Measurements from ENCODE around the gene TYMS. TPM values are rescaled to one million over a fixed set of nuclear protein-coding genes. Genes with fewer than 3 reads are reported as not detected.

TYMS gene
- total RNA-seq, 1 experiment from 2014 or later, result 202 TPM

GRCh38 chr18:671405-671804 is 14.0 kb downstream of the TYMS start:
- ATAC-seq, result no peak

GRCh38 chr18:673317-673716 is 15.9 kb downstream of the TYMS start:
- H3K9me3 ChIP-seq (ENCODE audit: control insufficient read depth, insufficient read depth, low read depth, low read length), result no peaks in the 10 kb centered on the region
- H3K36me3 ChIP-seq (ENCODE audit: control insufficient read depth, insufficient read depth, low read length), result peaks cover 25% of the 10 kb centered on the region
- TF ChIP-seq SIN3A (IDR thresholded peaks at IDR 0.05; ENCODE audit: borderline replicate concordance, insufficient read depth, low read depth, low read length) (no peak), CTCF (IDR thresholded peaks at IDR 0.05) (no peak), REST (IDR thresholded peaks at IDR 0.05; ENCODE audit: insufficient read depth in 1 of 2, low read depth in 2 of 2, low read length in 1 of 2) (no peak), POLR2AphosphoS5 (IDR thresholded peaks at IDR 0.05; ENCODE audit: low read depth, low read length) (no peak), TCF7L2 (IDR thresholded peaks at IDR 0.05; ENCODE audit: low read depth, low read length) (no peak)
- ChIA-PET CTCF (no interaction called here), POLR2A (no interaction called here)
- BruUV-seq (replicated peaks), result TSS peak; percentile 2
- H3K27me3 ChIP-seq (ENCODE audit: control insufficient read depth, insufficient read depth, low read length), result no peaks in the 10 kb centered on the region
- H3K4me1 ChIP-seq (ENCODE audit: control insufficient read depth, insufficient read depth, low read length), result no peaks in the 10 kb centered on the region
- intact Hi-C loops (cut with micrococcal nuclease; ENCODE audit: unreplicated experiment), result no loop called here
- DNase-seq (ENCODE audit: low read depth, low spot score) (no peak), ATAC-seq (no peak)
- H3K4me3 ChIP-seq (ENCODE audit: low read depth in 2 of 2, low read length in 2 of 2), result no peak overlapping the region
- in situ Hi-C loops (cut with HindIII; ENCODE audit: low pct_unique_long_range_greater_than_20kb, low sequenced_read_pairs), result no loop called here
- H3K27ac ChIP-seq (ENCODE audit: low read length), result no peak overlapping the region

More at GRCh38 chr18:671405-671804, 14.0 kb downstream of the TYMS start:
- no peak for TF ChIP-seq SIN3A (IDR thresholded peaks at IDR 0.05; ENCODE audit: borderline replicate concordance, insufficient read depth, low read depth, low read length)
- TF ChIP-seq POLR2AphosphoS5 (IDR thresholded peaks at IDR 0.05; ENCODE audit: low read depth, low read length), result no peak
- no peak for TF ChIP-seq TCF7L2 (IDR thresholded peaks at IDR 0.05; ENCODE audit: low read depth, low read length)
- TF ChIP-seq REST (IDR thresholded peaks at IDR 0.05; ENCODE audit: insufficient read depth in 1 of 2, low read depth in 2 of 2, low read length in 1 of 2), result no peak
- TF ChIP-seq CTCF (IDR thresholded peaks at IDR 0.05), result no peak
- no TSS peak for BruUV-seq (replicated peaks)
- CTCF ChIA-PET, result interaction anchor here (1.0 kb wide), 1 partner anchor 47 kb away, joined by 3 read pairs; no protein-coding TSS in a partner anchor
- peaks cover 25% of the 10 kb centered on the region for H3K36me3 ChIP-seq (ENCODE audit: control insufficient read depth, insufficient read depth, low read length)
- POLR2A ChIA-PET, result no interaction called here
- H3K4me1 ChIP-seq (ENCODE audit: control insufficient read depth, insufficient read depth, low read length), result no peaks in the 10 kb centered on the region
- H3K27me3 ChIP-seq (ENCODE audit: control insufficient read depth, insufficient read depth, low read length), result no peaks in the 10 kb centered on the region
- H3K4me3 ChIP-seq (ENCODE audit: low read depth in 2 of 2, low read length in 2 of 2), result no peak overlapping the region
- intact Hi-C loops (cut with micrococcal nuclease; ENCODE audit: unreplicated experiment) (no loop called here), in situ Hi-C loops (cut with HindIII; ENCODE audit: low pct_unique_long_range_greater_than_20kb, low sequenced_read_pairs) (no loop called here)
- H3K27ac ChIP-seq (ENCODE audit: low read length), result no peak overlapping the region
- H3K9me3 ChIP-seq (ENCODE audit: control insufficient read depth, insufficient read depth, low read depth, low read length), result no peaks in the 10 kb centered on the region
- no peak for DNase-seq (ENCODE audit: low read depth, low spot score)

All from Panc1 (cell line).